Skeletal muscle cell (primary cell): ENCODE data around the gene B4GALT6.

ENCODE experiments used
- DNase-seq: peaks from one replicate; pipeline ENCODE4 v3.0.0-alpha.2; 2010; ENCODE audit warnings: low read depth
- H3K4me3 ChIP-seq: 2 replicates; pipeline ENCODE4 v1.5.1; 2011; ENCODE audit warnings: low read depth, mild to moderate bottlenecking, control low read depth, low read length, moderate library complexity

The B4GALT6 gene

DNA sequence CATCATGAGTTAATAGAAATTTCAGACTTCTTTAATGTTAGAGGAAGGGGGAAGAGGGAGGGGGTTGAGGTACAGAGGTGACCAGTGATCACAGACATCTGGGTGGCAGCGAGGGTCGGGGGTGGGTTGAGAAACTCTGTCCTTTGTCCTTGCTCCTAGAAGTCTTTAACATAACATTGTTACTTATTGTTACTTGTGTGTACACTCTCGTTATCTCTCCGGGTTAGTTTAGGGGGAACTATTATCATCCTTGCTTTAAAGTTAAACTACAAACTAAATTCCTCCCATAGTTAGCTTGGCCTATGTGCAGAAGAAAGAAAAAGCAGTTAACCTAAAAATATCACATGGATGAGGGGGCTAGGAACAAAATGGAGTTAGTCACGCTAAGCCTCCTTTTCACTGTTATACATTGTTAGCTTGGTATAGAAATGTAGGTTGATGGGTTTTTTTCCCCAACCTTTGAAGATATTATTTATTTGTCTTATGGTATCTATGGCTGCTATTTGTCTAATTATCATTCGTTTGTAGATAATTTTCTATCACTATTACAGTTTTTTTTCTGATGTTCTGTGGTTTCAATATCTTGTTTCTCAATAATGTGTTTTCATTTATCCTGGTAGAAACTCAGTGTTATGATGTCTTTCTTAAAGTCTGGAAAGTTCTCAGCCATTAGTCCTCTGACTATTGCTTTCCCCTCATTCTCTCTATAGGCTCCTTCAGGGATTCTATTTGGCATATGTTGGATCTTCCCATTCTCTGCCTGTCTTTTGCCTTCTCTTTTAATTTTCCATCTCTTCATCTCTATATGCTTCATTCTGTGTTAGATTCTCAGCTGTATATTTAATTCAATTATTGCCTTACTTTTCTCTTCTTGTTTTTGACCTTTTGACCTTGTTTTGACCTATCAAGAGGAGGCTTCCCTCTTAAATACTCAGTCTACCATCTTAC is 13.2 kb upstream of the B4GALT6 start:
- no peak for DNase-seq
- no peak overlapping the region for H3K4me3 ChIP-seq

DNA sequence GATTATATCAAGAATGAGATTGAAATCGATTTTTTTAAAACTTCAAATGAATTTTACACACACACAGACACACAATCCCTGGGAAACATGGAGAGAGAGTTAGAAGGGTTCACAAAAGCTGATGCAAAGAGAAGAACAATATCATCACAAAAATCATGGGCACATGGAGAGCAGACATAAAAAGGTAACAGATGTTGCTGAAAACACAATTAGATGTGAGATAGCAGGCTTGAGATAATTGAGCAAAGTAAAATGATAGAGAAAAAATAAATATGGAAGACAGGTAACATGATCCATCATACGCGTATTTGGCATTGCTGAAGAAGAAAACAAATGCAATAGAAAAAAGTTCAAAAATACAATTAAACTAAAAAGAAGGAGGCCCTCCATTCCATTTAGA is 11.6 kb upstream of the B4GALT6 start:
- H3K4me3 ChIP-seq, result no peak overlapping the region
- DNase-seq, result no peak

DNA sequence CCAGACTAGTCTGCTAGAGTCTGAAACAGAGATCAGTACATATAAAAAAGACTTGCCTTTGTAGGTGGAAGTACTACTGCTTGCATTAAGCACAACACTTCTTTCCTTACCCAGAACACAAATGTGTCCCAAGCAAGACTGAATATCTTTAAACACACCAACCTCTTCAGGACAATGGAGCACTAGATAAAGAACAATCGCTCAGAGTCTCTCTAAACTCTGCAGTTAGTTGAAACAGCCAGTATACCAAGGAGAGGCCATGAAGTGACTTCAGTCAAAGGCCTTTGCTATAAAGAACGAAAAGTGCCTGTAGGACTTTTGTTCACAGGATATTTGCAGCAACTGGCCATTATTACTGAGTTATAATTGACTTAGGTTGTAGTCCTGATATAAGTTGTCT is 9.9 kb upstream of the B4GALT6 start:
- H3K4me3 ChIP-seq, result no peak overlapping the region
- no peak for DNase-seq

DNA sequence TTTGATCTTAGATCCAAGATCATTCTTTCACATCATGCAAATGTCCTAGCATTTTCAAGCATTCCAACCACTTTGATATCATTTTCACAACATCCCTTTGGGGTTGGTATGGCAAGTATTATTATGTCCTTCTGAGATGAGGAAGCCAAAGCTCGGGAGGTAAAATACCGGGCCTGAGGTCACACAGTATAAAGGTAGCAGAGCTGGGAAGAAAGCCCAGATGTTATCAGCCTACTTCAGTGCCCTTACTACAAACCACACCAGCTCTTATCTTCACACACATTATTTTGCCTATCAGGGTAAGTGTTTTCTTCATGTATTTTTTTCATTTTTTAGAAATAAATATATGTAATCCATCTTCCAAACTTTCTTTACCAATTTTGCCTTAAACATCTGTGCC is 4.2 kb upstream of the B4GALT6 start:
- DNase-seq, result no peak

DNA sequence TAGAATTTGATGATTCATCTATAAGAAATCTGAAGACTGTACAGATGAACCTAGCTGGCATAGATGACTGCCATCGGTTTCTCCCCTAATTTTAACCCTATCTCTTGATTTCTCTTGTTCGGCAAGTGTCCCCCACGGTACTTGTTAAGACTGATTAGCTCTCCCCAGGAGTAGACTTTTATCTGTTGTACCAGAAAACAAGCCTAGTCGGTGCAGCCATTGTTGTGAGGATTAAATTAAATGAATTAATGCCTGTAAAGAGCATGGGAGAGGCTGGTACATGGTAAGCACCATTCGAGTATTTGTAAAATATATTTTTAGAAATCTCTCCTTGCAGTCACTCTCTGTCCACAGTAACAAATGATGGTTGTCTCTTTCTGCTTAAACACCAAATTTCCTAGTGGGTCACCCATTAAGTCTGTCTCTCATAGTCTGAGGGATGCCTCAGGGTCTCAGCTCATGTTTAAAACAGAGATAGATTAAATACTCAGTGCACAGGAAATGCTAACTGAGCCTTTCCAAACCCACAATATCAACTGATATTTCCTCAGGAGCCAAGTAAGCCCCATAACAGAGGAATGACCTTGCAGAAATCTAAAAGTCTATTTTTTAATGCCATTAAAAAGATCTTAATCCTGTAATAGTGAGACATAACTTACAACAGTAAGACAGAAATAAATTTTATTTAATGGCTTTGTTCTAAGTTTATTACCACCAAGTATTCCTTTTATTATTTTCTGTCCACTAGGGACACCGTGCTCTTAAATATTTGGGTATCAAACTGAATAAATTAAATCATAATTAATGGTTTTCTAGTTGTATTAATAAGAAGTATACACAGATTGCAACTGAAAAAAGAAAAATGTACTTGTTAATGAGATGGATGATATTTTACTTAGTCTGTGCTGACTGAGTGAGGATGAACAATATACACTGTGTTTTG is 2.9 kb upstream of the B4GALT6 start:
- no peak overlapping the region for H3K4me3 ChIP-seq
- DNase-seq, result no peak

More for the DNA sequence above, 4.2 kb upstream of the B4GALT6 start:
- H3K4me3 ChIP-seq, result no peak overlapping the region

DNA sequence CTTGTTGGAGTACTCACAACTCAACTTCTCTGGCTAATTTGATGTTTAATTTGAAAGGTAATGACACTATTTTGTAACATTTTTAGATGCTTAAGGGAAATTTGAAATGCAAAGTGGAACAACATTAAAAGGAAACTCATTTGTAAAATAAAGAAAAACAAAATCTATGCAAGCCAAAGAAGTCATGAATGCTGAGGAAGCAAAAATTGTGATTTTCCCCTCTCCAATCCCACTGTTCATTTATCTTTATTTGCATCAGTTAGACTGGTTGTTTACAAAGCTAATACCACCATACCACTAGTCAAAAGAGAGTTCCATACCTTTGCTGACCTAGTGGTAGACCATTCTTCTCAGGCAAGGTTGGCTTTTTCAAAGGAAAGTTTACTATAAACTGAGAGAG is 2.2 kb upstream of the B4GALT6 start:
- no peak for DNase-seq
- no peak overlapping the region for H3K4me3 ChIP-seq

DNA sequence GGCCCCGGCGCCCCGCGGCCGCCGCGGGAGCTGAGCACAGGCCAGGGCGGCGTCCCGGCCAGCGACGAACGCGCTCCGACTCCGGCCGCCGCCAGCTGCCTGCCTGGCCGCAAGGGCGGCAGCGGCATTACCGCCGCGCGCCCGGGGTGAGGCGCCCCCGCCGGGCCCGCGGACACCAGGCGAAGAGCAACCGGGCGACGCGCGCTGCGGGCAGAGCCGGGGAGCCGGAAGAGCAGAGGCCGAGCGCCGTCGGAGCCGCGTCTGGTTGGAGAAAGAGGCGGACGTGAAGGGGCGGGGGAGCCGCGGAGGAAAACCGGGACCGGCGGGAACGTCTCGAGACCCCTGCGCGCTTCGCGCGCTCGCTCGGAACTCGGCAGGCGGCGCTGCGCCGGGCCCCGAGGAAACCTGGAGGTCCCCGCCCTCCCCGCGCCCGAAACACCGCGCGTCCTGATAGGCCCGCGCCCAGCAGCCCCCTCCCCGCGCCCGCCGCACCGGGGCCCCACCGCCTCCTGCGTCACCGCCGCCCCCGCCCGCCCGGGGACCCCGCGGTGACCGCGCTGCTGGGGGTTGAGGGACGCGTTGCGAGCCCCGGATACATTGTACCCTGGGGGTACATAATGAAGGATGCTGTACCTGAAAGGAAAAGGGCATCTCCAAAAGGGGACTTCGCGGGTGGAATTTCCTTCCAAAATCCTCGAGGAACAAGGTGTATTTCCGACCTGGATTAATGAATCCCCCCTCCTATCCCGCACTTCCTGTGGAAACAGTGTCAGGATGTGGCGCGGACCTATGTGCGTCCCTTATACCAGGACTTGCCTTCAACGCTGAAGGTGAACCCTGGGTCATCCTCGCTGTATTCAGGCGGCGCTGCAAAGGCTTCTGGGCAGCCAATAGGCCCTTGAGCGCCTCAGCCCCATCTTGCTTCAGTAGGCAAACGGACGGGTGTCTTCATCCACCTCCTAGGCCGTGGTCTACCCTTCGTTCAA is 1.0 kb upstream of the B4GALT6 start:
- peak; percentile 38 for DNase-seq
- H3K4me3 ChIP-seq, result peak overlapping the region; percentile 67

DNA sequence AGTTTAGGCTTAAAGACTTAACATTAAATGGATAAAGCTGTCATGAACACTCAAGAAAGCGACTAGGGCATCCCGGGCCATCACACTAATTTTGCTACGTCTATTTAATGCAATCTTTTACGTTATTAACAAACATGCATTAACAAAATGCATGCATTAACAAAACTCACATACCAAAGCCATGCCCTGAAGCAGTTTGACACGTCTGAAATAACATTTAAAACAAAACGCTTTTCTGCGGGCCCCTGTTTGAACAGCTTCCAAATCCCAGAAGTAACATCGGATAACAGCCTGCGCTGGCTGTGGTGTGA is 458 bp downstream of the B4GALT6 start:
- peak overlapping the region; percentile 67 for H3K4me3 ChIP-seq
- no peak for DNase-seq

DNA sequence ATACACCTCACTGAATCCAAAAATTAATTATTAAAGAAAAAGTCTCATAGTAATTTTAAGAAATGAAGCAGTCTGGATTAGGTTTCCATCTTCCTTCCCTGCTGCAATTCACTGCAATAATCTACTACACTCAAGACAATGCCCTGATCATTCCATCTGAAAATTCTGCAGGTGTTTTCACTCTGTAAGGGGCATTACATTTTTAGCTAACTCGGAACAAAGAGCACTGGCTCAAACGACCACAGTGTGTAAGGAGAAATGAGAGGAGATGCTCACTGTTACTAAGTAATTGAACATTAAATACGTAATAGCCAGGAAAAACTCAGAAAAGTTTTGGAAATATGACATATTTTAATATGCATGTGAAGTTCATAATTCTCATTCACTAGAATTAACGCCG is 1.3 kb downstream of the B4GALT6 start:
- no peak overlapping the region for H3K4me3 ChIP-seq
- no peak for DNase-seq

DNA sequence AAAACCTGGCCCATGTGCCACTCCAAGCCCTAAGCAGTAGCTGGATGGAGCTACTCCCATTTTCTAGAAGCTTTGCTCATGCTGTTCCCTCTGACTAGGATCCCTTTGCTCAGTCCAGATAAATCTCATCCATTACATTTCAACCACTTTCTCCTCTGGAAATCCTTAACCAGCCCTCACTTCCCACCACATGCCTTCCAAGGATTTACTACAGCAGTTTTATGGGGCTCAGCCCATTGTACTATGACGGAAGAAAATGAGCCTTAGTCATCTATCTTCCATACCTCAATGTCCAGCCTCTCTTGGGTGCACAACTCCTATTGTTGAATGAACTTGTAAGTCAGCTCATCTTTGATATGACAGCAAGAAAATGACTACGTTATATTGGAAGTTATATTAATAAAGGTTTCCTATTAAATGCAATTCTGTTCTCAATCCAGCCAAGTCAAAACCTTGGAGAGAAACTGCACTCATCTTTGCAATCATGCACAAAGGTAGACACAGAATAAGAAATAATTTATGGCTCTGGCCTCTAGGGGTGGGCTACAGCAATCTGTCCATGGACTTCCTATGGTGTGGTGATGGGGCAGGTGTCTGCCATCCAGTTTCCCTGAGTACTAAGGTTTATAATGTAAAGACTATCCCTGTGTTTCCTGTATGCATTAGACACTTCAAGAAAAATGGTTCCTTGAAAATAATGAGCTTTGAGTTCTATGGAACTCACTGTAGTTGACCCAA is 3.4 kb downstream of the B4GALT6 start:
- DNase-seq, result no peak
- no peak overlapping the region for H3K4me3 ChIP-seq

DNA sequence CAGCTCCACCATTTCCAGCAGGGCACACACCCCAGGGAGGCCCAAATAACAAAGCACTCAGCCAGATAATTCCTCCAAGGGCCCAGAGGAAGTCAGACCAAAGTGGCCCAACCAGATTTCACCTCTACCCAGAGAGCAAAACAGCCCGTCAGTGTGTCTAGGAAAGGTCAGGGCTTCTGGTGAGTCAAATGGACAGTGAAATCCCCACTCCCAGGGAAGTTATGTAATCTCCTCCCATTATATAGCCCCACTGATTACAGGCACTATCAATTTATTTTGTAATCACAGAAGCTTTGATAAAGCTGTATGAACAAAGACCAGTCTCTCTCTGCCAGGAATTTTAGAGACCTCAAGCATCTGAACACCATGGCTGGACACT is 4.0 kb downstream of the B4GALT6 start:
- no peak for DNase-seq
- H3K4me3 ChIP-seq, result no peak overlapping the region

DNA sequence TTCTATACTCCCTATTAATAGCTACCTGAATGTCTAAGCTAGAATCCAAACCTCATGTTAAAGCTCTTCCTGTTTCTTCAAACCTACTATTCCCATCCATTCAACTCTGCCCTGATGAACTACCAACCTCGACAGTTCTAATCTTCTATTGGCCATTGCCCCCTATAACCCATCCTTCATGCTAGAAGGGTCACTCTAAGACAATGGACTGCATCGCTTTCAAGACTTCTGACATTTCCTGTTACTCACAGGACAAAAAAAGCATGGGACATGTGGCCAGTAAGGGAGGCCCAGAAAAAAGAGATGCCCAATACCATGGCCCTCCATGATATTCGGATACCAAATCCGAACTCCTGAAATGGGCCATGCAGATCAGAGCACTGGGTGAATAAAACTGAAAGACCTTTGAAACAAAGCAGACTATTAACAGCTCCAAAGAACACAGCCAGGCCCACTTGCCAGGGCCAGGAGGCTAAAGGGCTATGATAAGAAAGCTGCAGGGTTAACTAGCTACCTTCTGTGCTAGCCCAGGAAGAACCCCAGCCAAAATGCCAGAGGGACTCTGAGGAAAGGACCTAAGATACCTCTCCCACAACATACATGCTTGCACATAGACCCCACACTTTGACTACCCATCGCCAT is 4.5 kb downstream of the B4GALT6 start:
- no peak overlapping the region for H3K4me3 ChIP-seq
- DNase-seq, result no peak

DNA sequence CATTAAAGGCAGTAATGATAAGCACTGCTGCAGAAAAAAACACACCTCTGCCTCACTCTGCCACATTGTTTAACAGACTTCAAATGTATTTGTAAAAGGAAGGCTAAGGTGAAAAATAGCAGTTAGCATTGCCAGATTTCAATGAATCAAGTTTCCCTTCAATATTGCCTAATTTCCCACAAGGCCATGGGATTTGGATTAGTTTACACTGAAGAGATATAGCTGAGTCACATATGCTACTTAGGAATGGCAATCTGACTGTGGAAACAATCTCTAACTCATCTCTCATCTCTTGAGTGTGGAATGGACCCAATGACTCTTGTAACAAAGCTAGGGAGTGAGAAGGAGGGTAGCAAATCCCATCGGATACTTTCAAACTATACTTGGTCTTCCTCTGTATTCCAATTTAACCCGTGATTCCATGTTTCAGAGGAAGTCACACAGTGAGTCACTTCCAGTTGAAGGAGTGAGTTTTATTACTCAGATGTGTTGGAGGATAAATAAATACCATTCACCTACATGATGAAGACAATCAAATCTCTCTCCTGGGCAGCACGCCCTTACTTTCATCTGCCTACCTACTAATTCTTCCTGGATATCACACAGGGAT is 5.1 kb downstream of the B4GALT6 start:
- DNase-seq, result peak; percentile 56

DNA sequence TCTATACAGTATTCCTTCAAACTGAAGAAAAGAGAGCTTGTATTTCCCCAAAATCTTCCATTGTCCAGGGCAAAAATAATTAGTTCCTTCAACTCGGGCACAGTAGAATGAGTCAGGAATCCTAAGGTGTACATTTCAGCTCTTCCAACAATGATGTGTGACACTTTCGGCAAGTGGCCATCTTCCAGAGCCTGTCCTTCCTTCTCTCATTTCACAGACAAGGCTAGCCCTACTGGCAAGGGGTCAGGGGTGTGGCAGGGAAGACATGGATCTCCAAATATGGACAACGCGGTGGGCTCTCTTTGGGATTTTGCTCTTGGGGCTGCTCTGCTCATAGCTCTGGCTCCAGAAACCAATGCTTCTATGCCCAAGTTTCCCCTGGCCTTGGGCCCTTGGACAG is 6.0 kb downstream of the B4GALT6 start:
- DNase-seq, result no peak
- H3K4me3 ChIP-seq, result no peak overlapping the region

More for the DNA sequence above, 5.1 kb downstream of the B4GALT6 start:
- no peak overlapping the region for H3K4me3 ChIP-seq

DNA sequence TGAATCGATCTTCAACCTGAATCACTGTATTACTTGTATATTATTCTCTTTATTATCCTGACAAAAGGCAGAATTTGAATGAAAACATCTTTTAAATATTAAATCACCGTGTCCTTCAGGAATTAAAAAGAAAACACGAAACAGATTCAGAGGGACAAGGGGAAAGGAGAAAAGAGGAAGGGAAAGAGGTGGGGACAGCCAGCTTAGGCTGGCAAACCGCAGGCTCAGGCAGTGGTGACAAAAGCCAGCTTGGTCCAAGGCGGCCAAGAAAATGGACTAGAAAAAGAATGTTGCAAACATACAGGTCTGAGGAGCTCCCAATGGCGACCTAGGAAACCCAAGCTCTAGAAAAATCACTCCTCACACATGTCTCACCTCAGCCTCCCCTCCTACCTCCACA is 6.8 kb downstream of the B4GALT6 start:
- no peak overlapping the region for H3K4me3 ChIP-seq
- no peak for DNase-seq

DNA sequence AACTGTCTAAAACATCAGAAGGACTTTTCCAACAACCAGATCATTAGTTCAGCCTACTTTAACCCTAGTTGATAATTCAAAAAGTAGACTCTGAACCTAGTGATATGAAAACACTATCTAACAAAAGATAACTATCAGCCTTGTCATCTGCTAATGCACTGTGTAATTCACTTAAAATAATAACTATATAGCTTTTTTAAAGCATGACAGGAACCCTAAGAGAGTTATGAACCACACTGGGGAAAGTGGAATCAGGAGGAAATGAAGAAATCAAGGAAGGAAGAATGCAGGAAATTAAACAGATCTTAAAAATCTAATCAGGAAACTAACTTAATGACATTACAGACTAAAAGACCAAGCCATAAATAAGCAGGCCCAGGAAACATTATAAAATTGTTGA is 9.0 kb downstream of the B4GALT6 start:
- H3K4me3 ChIP-seq, result no peak overlapping the region
- no peak for DNase-seq

DNA sequence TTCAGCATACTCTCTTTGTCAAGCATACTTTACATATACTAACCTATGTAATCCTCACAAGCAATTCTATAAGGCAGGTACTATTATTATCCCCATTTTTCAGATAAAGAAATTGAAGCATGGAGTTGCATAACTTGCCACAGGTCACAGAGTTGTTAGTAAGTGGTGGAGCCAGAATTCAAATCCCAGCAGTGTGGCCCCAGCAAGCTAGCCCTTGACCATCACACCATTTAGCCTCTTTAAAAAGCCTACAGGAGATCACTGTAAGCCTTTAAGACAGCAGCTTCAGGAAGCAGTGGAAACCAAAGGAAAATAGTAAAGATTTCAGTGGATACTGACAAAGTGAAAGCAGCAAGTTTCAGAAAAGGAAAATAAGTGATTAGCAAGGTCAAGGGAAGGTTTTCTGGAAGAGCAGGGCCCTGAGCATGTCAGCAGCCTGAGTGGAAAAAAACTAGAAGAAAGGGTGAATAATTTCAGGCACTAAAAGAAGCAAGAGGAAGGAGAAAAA is 11.7 kb downstream of the B4GALT6 start:
- H3K4me3 ChIP-seq, result no peak overlapping the region
- DNase-seq, result no peak

DNA sequence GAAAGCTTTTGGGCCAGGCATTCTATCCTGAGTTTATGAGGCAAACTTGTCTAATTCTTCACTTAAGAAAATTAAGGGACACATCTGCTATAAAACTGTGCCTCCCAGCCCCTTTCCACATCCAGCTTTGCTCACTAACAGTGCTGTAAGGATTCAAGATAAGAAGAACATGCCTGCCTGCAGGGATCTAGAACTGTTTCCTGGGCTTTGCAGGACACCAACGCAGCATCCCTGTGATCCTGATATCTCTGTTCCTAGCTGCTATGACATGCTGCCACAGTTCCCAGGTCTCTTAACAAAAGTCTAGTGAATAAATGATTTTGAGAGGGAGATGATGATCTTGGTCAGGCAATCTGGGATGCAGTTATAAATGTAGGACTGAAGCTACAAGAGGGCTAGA is 12.4 kb downstream of the B4GALT6 start:
- DNase-seq, result no peak
- H3K4me3 ChIP-seq, result no peak overlapping the region
